ENCODE data around the gene LTBR.

DNA sequence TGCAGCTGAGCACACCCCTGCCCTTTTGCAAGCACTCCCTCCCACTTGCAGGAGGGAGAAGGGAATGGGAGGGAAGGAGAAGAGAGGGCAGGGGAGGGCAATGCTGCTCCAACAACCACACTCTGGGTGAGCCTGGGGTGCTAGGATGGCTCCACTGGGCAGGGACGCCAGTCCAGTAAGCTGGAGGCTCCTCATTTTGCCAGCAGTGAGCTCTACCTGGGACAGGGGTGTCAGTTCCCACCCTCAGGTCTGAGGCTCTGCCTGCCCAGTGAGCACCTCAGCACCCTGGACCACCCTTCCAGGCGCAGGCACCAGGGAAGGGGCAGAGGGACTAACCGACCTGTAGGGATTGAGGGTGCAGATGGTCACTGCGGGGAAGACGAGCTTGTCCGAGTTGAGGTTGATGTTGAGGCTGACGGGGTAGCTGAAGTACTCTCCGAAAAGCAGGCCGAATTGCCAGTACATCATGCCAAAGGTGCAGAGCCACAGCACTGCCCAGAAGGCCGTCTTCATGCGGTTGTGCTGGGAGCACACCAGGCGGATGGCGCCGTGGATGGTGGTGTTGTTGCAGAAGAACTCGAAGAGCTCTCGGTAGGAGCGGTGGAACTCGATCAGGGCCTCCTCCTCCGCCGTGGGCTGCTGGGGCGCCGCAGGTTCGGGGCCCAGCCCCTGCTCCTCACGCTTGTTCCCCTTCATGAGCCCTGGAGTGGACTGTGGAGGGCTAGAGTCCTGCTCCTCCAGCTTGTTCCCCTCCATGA lies 9.8 kb upstream of the LTBR start:
- TF ChIP-seq, protein P1, sequence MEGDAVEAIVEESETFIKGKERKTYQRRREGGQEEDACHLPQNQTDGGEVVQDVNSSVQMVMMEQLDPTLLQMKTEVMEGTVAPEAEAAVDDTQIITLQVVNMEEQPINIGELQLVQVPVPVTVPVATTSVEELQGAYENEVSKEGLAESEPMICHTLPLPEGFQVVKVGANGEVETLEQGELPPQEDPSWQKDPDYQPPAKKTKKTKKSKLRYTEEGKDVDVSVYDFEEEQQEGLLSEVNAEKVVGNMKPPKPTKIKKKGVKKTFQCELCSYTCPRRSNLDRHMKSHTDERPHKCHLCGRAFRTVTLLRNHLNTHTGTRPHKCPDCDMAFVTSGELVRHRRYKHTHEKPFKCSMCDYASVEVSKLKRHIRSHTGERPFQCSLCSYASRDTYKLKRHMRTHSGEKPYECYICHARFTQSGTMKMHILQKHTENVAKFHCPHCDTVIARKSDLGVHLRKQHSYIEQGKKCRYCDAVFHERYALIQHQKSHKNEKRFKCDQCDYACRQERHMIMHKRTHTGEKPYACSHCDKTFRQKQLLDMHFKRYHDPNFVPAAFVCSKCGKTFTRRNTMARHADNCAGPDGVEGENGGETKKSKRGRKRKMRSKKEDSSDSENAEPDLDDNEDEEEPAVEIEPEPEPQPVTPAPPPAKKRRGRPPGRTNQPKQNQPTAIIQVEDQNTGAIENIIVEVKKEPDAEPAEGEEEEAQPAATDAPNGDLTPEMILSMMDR (IDR thresholded peaks at IDR 0.05): no peak
- TF ChIP-seq POLR2A (IDR thresholded peaks at IDR 0.05): no peak
